Bronchial epithelial cell (primary cell): ENCODE measurements around the gene KANTR. TPM values are rescaled to one million over a fixed set of nuclear protein-coding genes. Genes with fewer than 3 reads are reported as not detected.
A peak's percentile ranks its signal among the peaks of the same experiment; 100 is the strongest.

Experiments used
- DNase-seq: peaks from one replicate; pipeline ENCODE4 v3.0.0-alpha.2; 2010; ENCODE audit warnings: low read depth
- FAIRE-seq: peaks from 2 replicates; lab custom pipeline; 2011; peaks lifted over from hg19 to GRCh38; lab: Jason Lieb, UNC
- H3K27me3 ChIP-seq: 2 replicates; pipeline ENCODE4 v1.5.1; 2011; ENCODE audit warnings: low read length; ENCODE audit not compliant: control insufficient read depth, insufficient read depth
- H3K36me3 ChIP-seq: 2 replicates; pipeline ENCODE4 v1.5.1; 2011; ENCODE audit warnings: low read length; ENCODE audit not compliant: control insufficient read depth, insufficient read depth
- H3K4me3 ChIP-seq: 2 replicates; pipeline ENCODE4 v1.5.1; 2011; ENCODE audit warnings: mild to moderate bottlenecking, low read depth, low read length, control low read depth
- total RNA-seq: library from RNA; depleted of rRNA; stranded (reverse); fragments of >200 nt; gene quantifications from 2 replicates; pipeline ENCODE4 v1.2.1, GENCODE V29; 2014
- TF ChIP-seq, protein P1 (sequence below): IDR thresholded peaks from 2 replicates; pipeline ENCODE4 v1.5.1; 2011; ENCODE audit warnings: mild to moderate bottlenecking, moderate library complexity, low read length, control low read depth, inconsistent platforms; ENCODE audit not compliant: insufficient read depth, severe bottlenecking

Gene KANTR
- total RNA-seq, 1 donor from 2014 or later: 5.5 TPM

GRCh38 chrX:53050841-53051240, 43.1 kb upstream of the KANTR start:
- FAIRE-seq (no peak), DNase-seq (no peak)
- TF ChIP-seq, protein P1, sequence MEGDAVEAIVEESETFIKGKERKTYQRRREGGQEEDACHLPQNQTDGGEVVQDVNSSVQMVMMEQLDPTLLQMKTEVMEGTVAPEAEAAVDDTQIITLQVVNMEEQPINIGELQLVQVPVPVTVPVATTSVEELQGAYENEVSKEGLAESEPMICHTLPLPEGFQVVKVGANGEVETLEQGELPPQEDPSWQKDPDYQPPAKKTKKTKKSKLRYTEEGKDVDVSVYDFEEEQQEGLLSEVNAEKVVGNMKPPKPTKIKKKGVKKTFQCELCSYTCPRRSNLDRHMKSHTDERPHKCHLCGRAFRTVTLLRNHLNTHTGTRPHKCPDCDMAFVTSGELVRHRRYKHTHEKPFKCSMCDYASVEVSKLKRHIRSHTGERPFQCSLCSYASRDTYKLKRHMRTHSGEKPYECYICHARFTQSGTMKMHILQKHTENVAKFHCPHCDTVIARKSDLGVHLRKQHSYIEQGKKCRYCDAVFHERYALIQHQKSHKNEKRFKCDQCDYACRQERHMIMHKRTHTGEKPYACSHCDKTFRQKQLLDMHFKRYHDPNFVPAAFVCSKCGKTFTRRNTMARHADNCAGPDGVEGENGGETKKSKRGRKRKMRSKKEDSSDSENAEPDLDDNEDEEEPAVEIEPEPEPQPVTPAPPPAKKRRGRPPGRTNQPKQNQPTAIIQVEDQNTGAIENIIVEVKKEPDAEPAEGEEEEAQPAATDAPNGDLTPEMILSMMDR: no peak
- H3K27me3 ChIP-seq: no peaks in the 10 kb centered on the region
- H3K36me3 ChIP-seq: no peaks in the 10 kb centered on the region
- no peak overlapping the region for H3K4me3 ChIP-seq

- Histone ChIP-seq H3K4me3 (no peak overlapping the region), H3K27me3 (no peaks in the 10 kb centered on the region), H3K36me3 (no peaks in the 10 kb centered on the region)
- no peak for DNase-seq
- FAIRE-seq: no peak
- TF ChIP-seq, protein P1: no peak
Observed at GRCh38 chrX:53055244-53055849, 38.6 kb upstream of the KANTR start.

DNA sequence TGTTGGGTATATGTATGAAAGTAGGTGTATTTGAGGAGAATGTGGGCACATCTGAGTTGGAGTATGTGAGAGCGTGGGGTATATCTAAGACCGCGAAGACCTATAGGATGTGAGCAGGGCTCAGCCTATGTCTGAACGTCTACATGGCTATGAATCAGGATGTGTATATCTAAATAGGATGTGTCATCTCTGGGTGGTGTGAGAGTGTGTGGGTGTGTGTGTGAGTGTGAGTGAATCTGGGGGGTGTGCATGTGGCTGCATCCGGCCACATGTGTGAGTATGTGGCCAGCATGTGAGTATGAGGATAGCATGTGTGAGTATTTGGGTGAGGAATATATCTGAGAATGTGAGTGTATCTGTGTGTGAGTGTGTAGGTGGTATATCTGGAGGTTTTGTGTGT, 37.6 kb upstream of the KANTR start:
- no peak overlapping the region for H3K4me3 ChIP-seq
- DNase-seq: peak; percentile 35
- no peaks in the 10 kb centered on the region for H3K27me3 ChIP-seq
- no peak for FAIRE-seq
- H3K36me3 ChIP-seq: no peaks in the 10 kb centered on the region
- TF ChIP-seq, protein P1: no peak

- Histone ChIP-seq H3K36me3 (no peaks in the 10 kb centered on the region), H3K27me3 (no peaks in the 10 kb centered on the region), H3K4me3 (no peak overlapping the region)
- TF ChIP-seq, protein P1: no peak
- peak; percentile 33 for DNase-seq
- FAIRE-seq: no peak
Observed at GRCh38 chrX:53065104-53065503, 28.8 kb upstream of the KANTR start.

GRCh38 chrX:53071064-53071463, 22.9 kb upstream of the KANTR start:
- H3K27me3 ChIP-seq: no peaks in the 10 kb centered on the region
- no peaks in the 10 kb centered on the region for H3K36me3 ChIP-seq
- TF ChIP-seq, protein P1: no peak
- no peak for DNase-seq
- no peak overlapping the region for H3K4me3 ChIP-seq
- no peak for FAIRE-seq
